PC-3 (cell line): ENCODE data around the gene MRPL40. TPM values are rescaled to one million over a fixed set of nuclear protein-coding genes. Genes with fewer than 3 reads are reported as not detected.

Experiments
- ATAC-seq: fragments of 200-7000 bp; cut with Tn5 transposase; 2 replicates; pipeline ENCODE4 v1.9.1; 2020; ENCODE audit warnings: mild to moderate bottlenecking, moderate library complexity
- BruUV-seq: library from RNA; stranded (reverse); fragments of 400-500 nt; replicated peaks from 2 replicates; lab custom pipeline; 2021; lab: Mats Ljungman, UMichigan
- CTCF ChIA-PET: fragments of 300-600 bp; sonication (Branson Sonifier 250); formaldehyde crosslinking; loops from one replicate; lab custom pipeline; 2022; ENCODE audit warnings: antibody characterized with exemption; lab: Charles Lee
- POLR2A ChIA-PET: fragments of 300-600 bp; sonication (Branson Sonifier 250); formaldehyde crosslinking; loops from one replicate; lab custom pipeline; 2022; ENCODE audit warnings: antibody characterized with exemption; ENCODE audit not compliant: unreplicated experiment; lab: Charles Lee
- DNase-seq: peaks from one replicate; pipeline ENCODE4 v3.0.0-alpha.2; 2015
- H2AFZ ChIP-seq: fragments of 300-600 bp; sonication (generic); 2 replicates; pipeline ENCODE4 v1.6.0; 2016; ENCODE audit warnings: antibody characterized with exemption, low read length
- H3F3A ChIP-seq: fragments of 300-600 bp; sonication (generic); one replicate; pipeline ENCODE4 v1.6.0; 2017; ENCODE audit warnings: antibody characterized with exemption, low read length, control low read depth, mild to moderate bottlenecking; ENCODE audit not compliant: unreplicated experiment
- H3K27ac ChIP-seq: fragments of 300-600 bp; sonication (generic); 2 replicates; pipeline ENCODE4 v1.5.1; 2016; ENCODE audit warnings: mild to moderate bottlenecking, low read length
- H3K27me3 ChIP-seq: fragments of 300-600 bp; sonication (generic); 2 replicates; pipeline ENCODE4 v1.6.1; 2016; ENCODE audit warnings: low read length, mixed read lengths
- H3K36me3 ChIP-seq: fragments of 300-600 bp; sonication (generic); 2 replicates; pipeline ENCODE4 v1.6.1; 2016; ENCODE audit warnings: low read depth, mixed run types, low read length, mixed read lengths
- H3K4me1 ChIP-seq: fragments of 300-600 bp; sonication (generic); 2 replicates; pipeline ENCODE4 v1.5.1; 2016; ENCODE audit warnings: low read length; ENCODE audit not compliant: insufficient read depth
- H3K4me2 ChIP-seq: fragments of 300-600 bp; sonication (generic); 2 replicates; pipeline ENCODE4 v1.6.0; 2016; ENCODE audit warnings: low read length
- H3K4me3 ChIP-seq: fragments of 300-600 bp; sonication (generic); 2 replicates; pipeline ENCODE4 v1.5.1; 2016; ENCODE audit warnings: mild to moderate bottlenecking, low read length, mixed read lengths
- H3K79me2 ChIP-seq: fragments of 300-600 bp; sonication (generic); 2 replicates; pipeline ENCODE4 v1.6.1; 2017; ENCODE audit warnings: low read length, mixed read lengths
- H3K9ac ChIP-seq: fragments of 300-600 bp; sonication (generic); 2 replicates; pipeline ENCODE4 v1.6.0; 2016; ENCODE audit warnings: mild to moderate bottlenecking, low read length
- H3K9me2 ChIP-seq: fragments of 300-600 bp; sonication (generic); replicated peaks from 2 replicates; pipeline ENCODE4 v1.6.1; 2016; ENCODE audit warnings: mixed run types, low read length, mixed read lengths
- H3K9me3 ChIP-seq: fragments of 300-600 bp; sonication (generic); 2 replicates; pipeline ENCODE4 v1.6.1; 2016; ENCODE audit warnings: low read length, mixed read lengths
- H4K20me1 ChIP-seq: fragments of 300-600 bp; sonication (generic); 2 replicates; pipeline ENCODE4 v1.6.1; 2016; ENCODE audit warnings: low read length, mixed read lengths
- EZH2 ChIP-seq: fragments of 300-600 bp; sonication (generic); IDR thresholded peaks from one replicate; pipeline ENCODE4 v1.6.1; 2017; ENCODE audit warnings: antibody characterized with exemption, mild to moderate bottlenecking, low read length; ENCODE audit not compliant: unreplicated experiment
- EZH2phosphoT487 ChIP-seq: fragments of 300-600 bp; sonication (generic); IDR thresholded peaks from 2 replicates; pipeline ENCODE4 v1.6.1; 2018; ENCODE audit warnings: mild to moderate bottlenecking, antibody characterized with exemption, low read length, borderline replicate concordance
- intact Hi-C: fragments of 100-400 bp; cut with micrococcal nuclease; formaldehyde crosslinking; loops from 2 replicates; pipeline ENCODE4 v1.9.0; 2023
- total RNA-seq: library from RNA; depleted of rRNA; stranded (reverse); fragments of >200 nt; gene quantifications from 2 replicates; pipeline ENCODE4 v1.2.3, GENCODE V29; 2014
- TF ChIP-seq, protein P1 (sequence below): fragments of 300-600 bp; sonication (generic); conservative IDR thresholded peaks from 2 replicates; pipeline ENCODE4 v1.5.1; 2017; ENCODE audit warnings: antibody characterized with exemption, low read depth, mild to moderate bottlenecking, low read length

The MRPL40 gene
- total RNA-seq, 1 experiment from 2014 or later = 55.1 TPM

GRCh38 chr22:19470010-19470409 is 37.7 kb downstream of the MRPL40 start:
- Histone ChIP-seq H3K27me3 (no peaks in the 10 kb centered on the region), H3K9ac (no peak overlapping the region), H3K9me3 (no peaks in the 10 kb centered on the region), H3K27ac (no peak overlapping the region), H3K4me2 (no peak overlapping the region), H3K79me2 (peaks cover 24% of the 10 kb centered on the region), H2AFZ (no peak overlapping the region), H3K36me3 (peaks cover 62% of the 10 kb centered on the region), H3F3A (no peaks in the 10 kb centered on the region), H3K4me3 (no peak overlapping the region), H4K20me1 (no peaks in the 10 kb centered on the region), H3K9me2 (no peaks in the 10 kb centered on the region), H3K4me1 (no peaks in the 10 kb centered on the region)
- TF ChIP-seq EZH2phosphoT487 = no peak
- no peak for TF ChIP-seq EZH2
- TF ChIP-seq, protein P1, sequence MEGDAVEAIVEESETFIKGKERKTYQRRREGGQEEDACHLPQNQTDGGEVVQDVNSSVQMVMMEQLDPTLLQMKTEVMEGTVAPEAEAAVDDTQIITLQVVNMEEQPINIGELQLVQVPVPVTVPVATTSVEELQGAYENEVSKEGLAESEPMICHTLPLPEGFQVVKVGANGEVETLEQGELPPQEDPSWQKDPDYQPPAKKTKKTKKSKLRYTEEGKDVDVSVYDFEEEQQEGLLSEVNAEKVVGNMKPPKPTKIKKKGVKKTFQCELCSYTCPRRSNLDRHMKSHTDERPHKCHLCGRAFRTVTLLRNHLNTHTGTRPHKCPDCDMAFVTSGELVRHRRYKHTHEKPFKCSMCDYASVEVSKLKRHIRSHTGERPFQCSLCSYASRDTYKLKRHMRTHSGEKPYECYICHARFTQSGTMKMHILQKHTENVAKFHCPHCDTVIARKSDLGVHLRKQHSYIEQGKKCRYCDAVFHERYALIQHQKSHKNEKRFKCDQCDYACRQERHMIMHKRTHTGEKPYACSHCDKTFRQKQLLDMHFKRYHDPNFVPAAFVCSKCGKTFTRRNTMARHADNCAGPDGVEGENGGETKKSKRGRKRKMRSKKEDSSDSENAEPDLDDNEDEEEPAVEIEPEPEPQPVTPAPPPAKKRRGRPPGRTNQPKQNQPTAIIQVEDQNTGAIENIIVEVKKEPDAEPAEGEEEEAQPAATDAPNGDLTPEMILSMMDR = no peak
- intact Hi-C loops = no loop called here
- ATAC-seq (no peak), DNase-seq (no peak)
- POLR2A ChIA-PET = no interaction called here
- CTCF ChIA-PET = no interaction called here
- no TSS peak for BruUV-seq

DNA sequence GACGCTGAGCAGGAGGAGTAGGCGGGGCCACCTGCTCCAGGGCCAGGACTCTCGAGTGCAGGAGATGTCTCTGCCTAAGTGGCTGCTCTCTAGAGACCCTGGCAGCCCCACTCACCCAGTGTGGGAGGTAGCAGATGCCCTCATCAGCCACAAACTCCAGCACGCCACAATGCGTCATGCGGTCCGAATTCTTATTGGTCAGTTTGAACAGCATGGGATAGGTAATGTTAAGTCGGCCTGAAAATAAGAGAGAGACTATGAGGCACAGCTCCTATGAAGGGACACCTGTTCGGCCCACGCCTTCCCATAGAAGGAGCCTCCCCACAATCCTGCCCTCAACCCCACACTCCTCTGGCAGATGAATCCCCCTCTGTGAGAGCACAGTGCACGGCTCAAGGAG is 39.2 kb downstream of the MRPL40 start:
- Histone ChIP-seq H3K4me2 (no peak overlapping the region), H3K9ac (no peak overlapping the region), H3K27me3 (no peaks in the 10 kb centered on the region), H3K4me3 (no peak overlapping the region), H3K36me3 (peaks cover 64% of the 10 kb centered on the region), H3K79me2 (peaks cover 40% of the 10 kb centered on the region), H3K4me1 (no peaks in the 10 kb centered on the region), H3F3A (no peaks in the 10 kb centered on the region), H2AFZ (no peak overlapping the region), H3K9me3 (no peaks in the 10 kb centered on the region), H3K27ac (no peak overlapping the region), H4K20me1 (peaks cover 14% of the 10 kb centered on the region), H3K9me2 (no peaks in the 10 kb centered on the region)
- POLR2A ChIA-PET = no interaction called here
- intact Hi-C loops = no loop called here
- BruUV-seq = no TSS peak
- CTCF ChIA-PET = no interaction called here
- TF ChIP-seq EZH2 (no peak), EZH2phosphoT487 (no peak)
- TF ChIP-seq, protein P1 = no peak
- ATAC-seq (no peak), DNase-seq (no peak)

GRCh38 chr22:19472233-19472632 is 39.9 kb downstream of the MRPL40 start:
- Histone ChIP-seq H3K9me2 (no peaks in the 10 kb centered on the region), H3K4me1 (peaks cover 3% of the 10 kb centered on the region), H3K4me2 (no peak overlapping the region), H3F3A (no peaks in the 10 kb centered on the region), H3K27me3 (no peaks in the 10 kb centered on the region), H3K36me3 (peaks cover 58% of the 10 kb centered on the region), H2AFZ (no peak overlapping the region), H3K4me3 (no peak overlapping the region), H3K9me3 (no peaks in the 10 kb centered on the region), H3K79me2 (peaks cover 45% of the 10 kb centered on the region), H3K9ac (no peak overlapping the region), H4K20me1 (peaks cover 17% of the 10 kb centered on the region), H3K27ac (no peak overlapping the region)
- POLR2A ChIA-PET = no interaction called here
- BruUV-seq = no TSS peak
- DNase-seq (no peak), ATAC-seq (no peak)
- CTCF ChIA-PET = no interaction called here
- intact Hi-C loops = no loop called here
- TF ChIP-seq EZH2 = no peak
